ENCODE measurements around the gene DNAH2.

The DNAH2 gene

DNA sequence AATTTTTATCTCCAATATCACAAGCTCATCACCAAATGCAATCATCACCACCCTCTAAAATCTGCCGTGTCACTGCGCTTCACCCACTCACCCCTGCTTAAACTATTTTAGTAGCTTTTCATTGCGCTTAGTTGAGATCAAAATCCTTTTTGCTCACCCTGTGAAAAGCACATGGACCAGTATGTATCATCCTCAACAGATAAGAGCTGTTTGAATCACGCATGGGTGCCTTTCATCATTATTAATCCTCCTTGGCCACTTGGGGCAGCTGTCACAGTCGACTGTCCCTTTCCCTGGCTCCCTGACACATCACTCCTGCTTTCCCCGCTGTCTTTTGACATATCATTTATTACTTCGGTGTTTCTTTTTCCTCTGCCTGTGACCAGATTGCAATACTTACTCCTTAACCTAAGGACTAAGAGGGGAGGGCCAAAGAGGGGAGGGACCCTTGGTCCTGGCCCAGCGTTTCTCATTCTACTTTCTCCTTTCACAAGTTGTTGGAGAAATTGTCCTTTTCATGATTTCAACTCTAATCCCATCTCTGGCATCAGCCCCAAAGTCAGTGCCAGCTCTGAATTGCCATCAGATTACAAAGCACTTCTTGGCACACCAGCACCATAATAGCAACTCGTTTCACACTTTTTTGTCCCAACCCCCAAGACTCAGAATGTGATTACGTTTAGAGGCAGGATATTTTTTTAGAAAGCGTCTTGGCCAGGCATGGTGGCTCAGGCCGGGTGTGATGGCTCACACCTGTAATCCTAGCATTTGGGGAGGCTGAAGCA lies 107.9 kb downstream of the DNAH2 start:
- peak; percentile 60 for DNase-seq

- DNase-seq = no peak
Measured at GRCh38 chr17:7830616-7831015, 113.1 kb downstream of the DNAH2 start.

DNA sequence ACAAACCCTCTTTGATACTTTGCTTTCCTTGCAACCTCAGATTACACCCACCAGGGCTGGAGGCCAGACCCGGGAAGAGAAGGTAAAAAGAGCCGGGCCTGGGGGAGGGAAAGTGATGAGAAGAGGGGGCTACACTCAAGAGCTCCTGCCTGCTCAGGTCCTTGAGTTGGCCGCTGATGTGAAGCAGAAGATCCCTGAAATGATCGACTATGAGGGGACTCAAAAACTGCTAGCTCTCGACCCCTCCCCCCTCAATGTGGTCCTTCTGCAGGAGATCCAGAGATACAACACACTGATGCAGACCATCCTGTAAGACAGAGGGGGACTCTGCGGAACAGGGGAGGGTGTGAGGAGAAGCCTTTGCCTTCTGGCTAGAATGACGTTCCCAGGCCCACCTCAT lies 113.7 kb downstream of the DNAH2 start:
- no peak for DNase-seq

GRCh38 chr17:7832431-7832830 lies 114.9 kb downstream of the DNAH2 start:
- no peak for DNase-seq

DNA sequence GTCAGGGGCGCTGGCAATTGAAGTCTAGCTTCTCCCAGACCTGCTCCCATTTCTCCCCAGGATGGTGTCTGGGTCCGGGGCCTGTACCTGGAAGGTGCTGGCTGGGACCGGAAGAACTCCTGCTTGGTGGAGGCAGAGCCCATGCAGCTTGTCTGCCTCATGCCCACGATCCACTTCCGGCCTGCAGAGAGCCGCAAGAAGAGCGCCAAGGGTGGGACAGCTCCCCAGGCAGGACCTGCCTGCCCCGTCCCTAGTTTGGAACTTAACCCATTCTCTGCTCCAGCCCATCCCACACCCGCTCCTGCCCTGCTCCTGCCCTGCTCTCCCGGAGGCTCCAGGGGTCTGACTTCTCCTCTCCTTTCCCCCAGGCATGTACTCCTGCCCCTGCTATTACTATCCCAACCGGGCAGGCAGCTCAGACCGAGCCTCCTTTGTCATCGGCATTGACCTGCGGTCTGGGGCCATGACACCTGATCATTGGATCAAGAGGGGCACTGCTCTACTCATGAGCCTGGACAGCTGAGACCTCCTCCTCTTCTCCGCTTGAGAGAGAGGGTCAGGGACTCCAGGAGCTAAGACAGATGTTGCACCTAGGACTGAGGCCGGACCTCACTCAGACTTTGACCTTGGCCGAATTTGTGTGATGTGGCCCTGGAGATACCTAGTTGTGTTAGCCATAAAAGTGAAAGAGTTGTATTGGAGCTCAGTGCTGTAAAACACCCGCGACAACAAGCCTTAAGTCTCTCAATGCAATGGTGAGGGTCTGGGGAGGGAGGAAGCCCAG lies 115.7 kb downstream of the DNAH2 start:
- no peak for DNase-seq

GRCh38 chr17:7833795-7834541 lies 116.4 kb downstream of the DNAH2 start, which contains the start of gene KDM6B:
KDM6B (plus strand) TSS chr17:7834217; CDS start chr17:7845555, 11,338 bp downstream.
- DNase-seq = peak; percentile 95

- no peak for DNase-seq
Measured at GRCh38 chr17:7834542-7834956, 117.0 kb downstream of the DNAH2 start.

- peak; percentile 99 for DNase-seq
Measured at GRCh38 chr17:7834957-7835813, 117.6 kb downstream of the DNAH2 start.

DNA sequence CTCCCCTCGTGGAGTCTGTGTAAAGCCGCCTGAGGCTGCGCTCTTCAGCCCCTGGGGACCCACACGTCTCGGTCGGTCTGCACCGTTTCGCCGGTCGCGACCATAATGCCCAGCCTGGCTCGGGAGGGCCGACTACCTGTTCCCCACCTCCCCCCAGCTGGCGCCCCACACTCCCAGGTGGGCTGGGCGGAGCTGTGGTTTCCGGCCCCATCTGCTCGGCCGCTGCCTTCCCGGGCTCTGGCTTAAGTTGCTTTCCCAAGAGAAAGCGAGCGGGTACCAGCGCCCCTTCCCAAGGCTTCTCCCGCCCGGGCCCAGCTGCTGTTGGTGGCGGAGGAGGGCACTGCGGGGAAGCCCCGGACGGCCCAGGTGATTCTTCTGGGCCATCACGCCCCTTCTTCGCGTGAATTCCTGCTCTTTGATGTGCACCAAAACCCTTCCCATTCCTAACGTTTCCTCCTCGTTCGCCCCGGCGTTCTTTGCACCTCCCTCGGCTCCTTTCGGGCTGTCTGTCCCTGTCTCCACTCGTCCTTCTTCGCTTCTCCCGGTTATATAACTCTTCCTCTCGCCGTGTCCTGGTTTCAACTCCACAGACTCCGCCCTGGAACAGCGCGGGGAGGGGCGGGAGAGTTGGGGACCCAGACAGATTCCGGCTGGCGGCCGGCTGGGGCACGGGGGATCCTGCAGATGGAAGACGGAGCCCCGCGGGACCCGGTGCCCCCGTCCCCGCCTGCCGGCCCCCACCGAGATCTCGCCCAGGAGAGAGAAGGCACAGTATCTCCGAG lies 118.5 kb downstream of the DNAH2 start:
- peak; percentile 87 for DNase-seq

- peak; percentile 95 for DNase-seq
Measured at GRCh38 chr17:7836596-7837407, 119.3 kb downstream of the DNAH2 start.

DNA sequence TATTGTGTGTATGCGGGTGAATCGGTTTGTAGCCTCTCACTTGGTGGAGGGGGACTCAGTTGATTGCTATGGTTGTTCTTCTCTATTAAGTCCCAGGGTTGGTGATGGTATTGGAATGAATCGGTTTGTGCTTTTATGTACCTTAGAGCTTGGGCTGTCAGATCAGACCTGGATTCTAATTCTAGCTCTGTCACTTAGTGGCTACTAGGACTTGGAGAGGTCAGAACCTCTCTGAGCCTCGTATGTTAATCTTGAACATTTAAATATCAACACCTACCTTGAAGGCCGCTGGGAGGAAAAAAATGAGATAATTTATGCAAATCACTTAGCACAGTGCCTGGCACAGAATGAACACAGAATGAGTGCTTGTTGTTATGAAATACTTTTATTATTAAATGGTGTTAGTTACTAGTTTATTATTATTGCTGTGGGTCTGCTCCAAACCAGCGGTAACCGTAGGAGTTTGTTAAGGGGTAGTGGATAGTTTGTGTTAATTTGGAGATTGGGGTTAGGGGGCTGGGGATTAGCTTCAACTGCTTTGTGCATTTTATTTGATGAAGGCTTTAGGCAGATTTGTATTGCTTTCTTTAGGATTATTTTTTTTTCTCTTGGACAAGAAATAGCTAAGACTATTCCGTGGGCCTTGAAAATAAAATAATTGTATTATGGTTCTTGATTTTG lies 120.0 kb downstream of the DNAH2 start:
- no peak for DNase-seq

DNA sequence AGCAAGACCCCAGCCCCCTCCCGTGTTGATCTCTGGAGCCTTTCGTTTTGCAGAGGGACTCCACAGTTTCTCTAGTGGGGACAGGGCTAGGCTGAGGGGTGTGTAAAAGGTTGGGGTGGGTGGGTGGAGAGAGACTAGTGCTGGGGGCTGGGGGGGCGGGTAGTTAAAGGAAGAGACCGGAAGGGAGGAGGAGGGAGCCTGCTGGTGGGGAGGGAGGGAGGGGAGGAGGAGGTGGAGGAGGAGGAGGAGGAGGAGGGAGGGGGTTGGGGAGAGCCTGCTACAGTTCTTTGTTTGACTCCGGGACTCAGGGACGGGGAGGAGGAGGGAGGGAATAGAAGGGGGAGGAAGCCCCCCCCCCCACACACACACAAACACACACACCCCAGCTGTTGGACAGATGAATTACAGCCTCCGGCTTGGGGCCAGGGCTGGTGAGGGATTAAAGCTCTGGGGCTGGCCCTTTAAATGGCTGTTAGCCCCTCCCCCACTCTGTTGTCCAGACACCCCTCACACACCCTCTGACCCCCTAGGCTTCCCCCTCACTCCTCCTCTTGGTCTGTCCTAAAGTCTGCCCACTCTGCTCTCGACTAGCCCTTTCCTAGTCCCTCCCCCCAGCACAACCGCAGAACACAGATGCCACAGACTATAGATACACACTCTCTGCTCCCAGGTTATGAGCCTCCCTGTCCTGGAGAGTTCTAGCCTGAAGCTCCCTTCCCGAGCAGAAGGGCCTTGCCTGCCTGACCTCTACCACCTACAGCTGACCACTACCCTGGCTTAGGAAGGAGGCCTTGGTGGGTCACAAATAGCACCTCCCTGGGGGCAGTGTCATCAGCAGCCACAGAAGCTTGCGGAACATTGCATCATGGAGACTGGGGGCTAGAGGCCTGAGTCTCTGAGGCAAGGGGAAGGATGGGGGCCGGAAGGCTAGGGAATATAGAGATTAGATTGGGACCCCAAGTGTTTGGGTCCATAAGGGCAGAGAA lies 120.8 kb downstream of the DNAH2 start:
- DNase-seq = peak; percentile 63

- no peak for DNase-seq
Measured at GRCh38 chr17:7839190-7839875, 121.8 kb downstream of the DNAH2 start.

DNA sequence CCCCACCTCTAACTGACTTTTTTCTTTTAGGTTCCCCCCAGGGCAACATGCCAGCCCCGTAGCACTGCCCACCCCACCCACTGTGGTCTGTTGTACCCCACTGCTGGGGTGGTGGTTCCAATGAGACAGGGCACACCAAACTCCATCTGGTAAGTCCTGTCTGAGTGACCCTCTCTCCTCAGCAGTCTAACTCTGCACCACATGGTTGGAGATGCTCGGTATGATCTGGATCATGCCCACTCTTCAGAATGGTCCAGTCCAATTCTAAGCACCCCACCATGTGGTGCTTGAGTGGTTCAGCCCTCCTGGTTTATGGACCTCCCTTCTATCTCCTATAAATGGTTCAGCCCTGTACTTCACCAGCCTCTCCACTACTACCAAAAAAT lies 122.3 kb downstream of the DNAH2 start:
- no peak for DNase-seq

DNA sequence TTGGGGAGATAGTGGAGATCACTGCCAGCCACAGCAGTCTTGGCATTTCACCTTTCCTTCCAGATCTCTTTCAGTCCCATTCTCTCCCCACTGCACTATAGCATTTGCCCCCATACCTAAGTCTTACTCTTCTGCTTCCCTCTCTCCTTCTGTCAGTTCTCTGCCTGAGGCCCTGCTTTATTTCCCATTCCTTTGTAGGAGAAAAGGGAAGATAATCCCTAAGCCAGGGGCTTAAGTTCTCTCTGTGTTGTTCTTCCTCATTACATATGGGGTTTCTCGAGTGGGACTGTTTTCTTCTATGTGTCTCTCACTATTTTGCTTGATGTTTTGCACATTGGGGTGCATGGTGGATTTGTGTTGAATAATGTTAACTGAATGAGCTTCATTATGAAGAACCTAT lies 122.9 kb downstream of the DNAH2 start:
- no peak for DNase-seq

- no peak for DNase-seq
Measured at GRCh38 chr17:7840875-7841274, 123.3 kb downstream of the DNAH2 start.

- peak; percentile 68 for DNase-seq
Measured at GRCh38 chr17:7841396-7841914, 123.9 kb downstream of the DNAH2 start.

DNA sequence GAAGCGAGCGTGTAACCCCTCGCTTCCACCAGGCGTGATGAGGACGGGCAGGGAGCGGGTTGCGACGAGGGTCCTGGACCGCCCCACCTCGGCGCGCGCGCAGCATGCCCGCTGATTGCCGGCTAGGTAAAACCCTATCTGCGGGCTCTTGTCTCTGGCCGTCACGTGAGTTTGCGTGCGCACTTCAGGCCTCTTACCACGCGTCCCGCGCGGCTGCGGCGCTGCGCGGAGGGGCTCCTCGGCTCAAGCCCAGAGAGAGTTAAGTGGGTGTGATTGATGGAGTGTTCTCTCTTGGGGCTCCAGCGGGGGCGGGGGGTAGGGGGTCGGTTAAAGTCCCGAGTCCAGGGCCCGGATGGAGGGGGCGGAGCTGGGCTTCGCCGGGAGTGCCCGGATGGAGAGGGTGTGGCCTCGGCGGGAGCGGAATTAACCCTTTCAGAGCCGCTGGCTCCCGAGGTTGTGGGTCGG lies 124.4 kb downstream of the DNAH2 start:
- peak; percentile 96 for DNase-seq
